Vagina (tissue), 2 donors: ENCODE data around the gene TAL1. TPM values are rescaled to one million over a fixed set of nuclear protein-coding genes. Genes with fewer than 3 reads are reported as not detected.

Experiments
- DNase-seq, 2 donors: peaks; one replicate each; pipeline ENCODE4 v3.0.0-alpha.2; 2017; ENCODE audit errors: extremely low spot score in 2 of 2
- H3K27ac ChIP-seq: fragments of 200-600 bp; sonication (generic); one replicate; pipeline ENCODE4 v1.5.1; 2019
- H3K27me3 ChIP-seq: fragments of 200-600 bp; sonication (generic); one replicate; pipeline ENCODE4 v1.5.1; 2019
- H3K36me3 ChIP-seq, 2 donors: fragments of 200-600 bp; sonication (generic); one replicate each; pipeline ENCODE4 v1.5.1; 2017 to 2019
- H3K4me1 ChIP-seq: fragments of 200-600 bp; sonication (generic); one replicate; pipeline ENCODE4 v1.5.1; 2019
- H3K4me3 ChIP-seq, 2 donors: fragments of 200-600 bp; sonication (generic); 1 replicate in 1 of 2; 2 replicates in 1 of 2; pipeline ENCODE4 v1.5.1; 2016 to 2019
- H3K9me3 ChIP-seq: fragments of 200-600 bp; sonication (generic); one replicate; pipeline ENCODE4 v1.5.1; 2019
- POLR2A ChIP-seq, 2 donors: fragments of 450-650 bp; IDR thresholded peaks; one replicate each; pipeline ENCODE4 v1.6.1; 2017; ENCODE audit warnings: antibody characterized with exemption in 2 of 2, mild to moderate bottlenecking in 2 of 2, moderate library complexity in 2 of 2
- POLR2AphosphoS5 ChIP-seq, 2 donors: sonication (generic); formaldehyde crosslinking; IDR thresholded peaks; one replicate each; pipeline ENCODE4 v1.9.0; 2017; ENCODE audit warnings: antibody characterized with exemption in 2 of 2, mild to moderate bottlenecking in 2 of 2, low read depth in 1 of 2; ENCODE audit not compliant: insufficient read depth in 1 of 2
- intact Hi-C: fragments of 100-400 bp; cut with DNase I; formaldehyde crosslinking; loops from one replicate; pipeline ENCODE4 v1.15.1; 2023
- total RNA-seq: library from RNA; depleted of rRNA; stranded (reverse); fragments of >200 nt; gene quantifications from one replicate; pipeline ENCODE4 v1.2.3, GENCODE V29; 2016
- TF ChIP-seq, protein P1 (sequence below), 3 experiments: fragments of 450-650 bp in 2 of 3; fragments of 200-600 bp in 1 of 3; sonication (generic) in 1 of 3; IDR thresholded peaks; one replicate each; pipeline ENCODE4 v1.5.1; 2017 to 2019; ENCODE audit warnings: antibody characterized with exemption in 3 of 3, mild to moderate bottlenecking in 2 of 3, moderate library complexity in 2 of 3

TAL1 gene
- total RNA-seq, 1 donor from 2014 or later = 7.1 TPM

DNA sequence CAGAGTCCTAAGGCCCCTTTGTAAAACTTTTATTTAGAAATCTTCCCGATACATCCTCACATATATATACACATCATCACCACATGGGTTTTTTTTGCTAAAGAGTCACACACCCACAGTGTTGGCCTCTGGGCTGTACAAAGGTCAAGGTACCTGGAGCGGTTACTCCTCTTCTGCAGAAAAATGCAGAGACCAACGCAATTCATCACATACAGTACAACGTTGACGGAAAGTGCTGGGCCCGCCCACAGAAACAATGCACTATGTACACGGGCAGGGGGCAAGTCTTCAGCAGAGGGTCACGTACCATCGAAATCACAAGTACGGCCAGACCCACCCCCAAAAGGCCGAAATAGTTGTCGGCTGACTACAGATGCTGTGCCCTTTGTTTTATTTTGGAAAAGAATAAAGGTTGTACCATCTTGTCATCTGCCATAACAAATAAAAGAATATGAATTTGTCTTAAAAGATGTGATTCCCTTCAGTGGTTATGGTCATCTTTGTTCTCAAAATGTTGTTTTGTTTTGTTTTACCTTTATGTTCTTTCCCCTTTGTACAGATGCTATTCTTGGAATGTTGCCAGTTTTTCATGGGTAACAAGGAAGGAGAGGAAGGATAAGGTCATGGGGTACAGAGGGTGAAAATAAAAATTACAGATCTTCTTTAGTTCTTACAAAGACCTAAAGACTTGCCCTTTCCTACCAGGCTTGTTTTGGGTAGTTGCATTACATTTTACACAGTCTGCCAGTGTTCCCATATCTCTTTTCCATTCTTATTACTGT lies 15.6 kb downstream of the TAL1 start:
- no peak for DNase-seq
- H3K36me3 ChIP-seq = no peaks in the 10 kb centered on the region

DNA sequence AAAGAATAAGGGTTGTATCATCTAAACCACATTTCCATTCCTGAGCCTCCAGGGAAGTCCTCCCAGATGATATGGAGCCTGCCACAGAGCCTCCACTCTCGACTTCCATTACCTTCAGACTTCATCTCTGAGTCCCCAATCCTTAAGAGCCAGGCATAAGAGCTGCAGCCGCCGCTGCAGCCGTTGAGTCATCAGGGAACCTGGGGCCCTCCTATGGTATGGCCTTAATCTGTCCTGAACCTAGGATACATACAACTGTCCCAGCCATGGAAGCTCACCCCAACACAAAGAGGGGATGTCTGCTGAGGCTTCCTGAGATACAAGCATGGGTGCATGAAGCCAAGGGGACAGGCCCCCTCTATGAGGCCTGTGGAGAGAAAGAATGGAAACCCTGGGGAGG lies 16.3 kb downstream of the TAL1 start:
- Histone ChIP-seq H3K4me3 (no peak overlapping the region), H3K27ac (no peak overlapping the region), H3K9me3 (no peaks in the 10 kb centered on the region), H3K36me3 (no peaks in the 10 kb centered on the region), H3K4me1 (no peaks in the 10 kb centered on the region), H3K27me3 (no peaks in the 10 kb centered on the region)
- TF ChIP-seq POLR2AphosphoS5 (IDR thresholded peaks at IDR 0.05; ENCODE audit: insufficient read depth in 1 of 2, low read depth in 1 of 2) (no peak), POLR2A (IDR thresholded peaks at IDR 0.05) (no peak)
- TF ChIP-seq, protein P1, sequence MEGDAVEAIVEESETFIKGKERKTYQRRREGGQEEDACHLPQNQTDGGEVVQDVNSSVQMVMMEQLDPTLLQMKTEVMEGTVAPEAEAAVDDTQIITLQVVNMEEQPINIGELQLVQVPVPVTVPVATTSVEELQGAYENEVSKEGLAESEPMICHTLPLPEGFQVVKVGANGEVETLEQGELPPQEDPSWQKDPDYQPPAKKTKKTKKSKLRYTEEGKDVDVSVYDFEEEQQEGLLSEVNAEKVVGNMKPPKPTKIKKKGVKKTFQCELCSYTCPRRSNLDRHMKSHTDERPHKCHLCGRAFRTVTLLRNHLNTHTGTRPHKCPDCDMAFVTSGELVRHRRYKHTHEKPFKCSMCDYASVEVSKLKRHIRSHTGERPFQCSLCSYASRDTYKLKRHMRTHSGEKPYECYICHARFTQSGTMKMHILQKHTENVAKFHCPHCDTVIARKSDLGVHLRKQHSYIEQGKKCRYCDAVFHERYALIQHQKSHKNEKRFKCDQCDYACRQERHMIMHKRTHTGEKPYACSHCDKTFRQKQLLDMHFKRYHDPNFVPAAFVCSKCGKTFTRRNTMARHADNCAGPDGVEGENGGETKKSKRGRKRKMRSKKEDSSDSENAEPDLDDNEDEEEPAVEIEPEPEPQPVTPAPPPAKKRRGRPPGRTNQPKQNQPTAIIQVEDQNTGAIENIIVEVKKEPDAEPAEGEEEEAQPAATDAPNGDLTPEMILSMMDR (IDR thresholded peaks at IDR 0.05) = no peak
- no peak for DNase-seq
- intact Hi-C loops = no loop called here

More for the DNA sequence above, 15.6 kb downstream of the TAL1 start:
- no peaks in the 10 kb centered on the region for H3K9me3 ChIP-seq
- intact Hi-C loops = no loop called here
- no peaks in the 10 kb centered on the region for H3K27me3 ChIP-seq
- no peaks in the 10 kb centered on the region for H3K4me1 ChIP-seq
- TF ChIP-seq, protein P1 (IDR thresholded peaks at IDR 0.05) = no peak
- TF ChIP-seq POLR2A (IDR thresholded peaks at IDR 0.05) (no peak), POLR2AphosphoS5 (IDR thresholded peaks at IDR 0.05; ENCODE audit: insufficient read depth in 1 of 2, low read depth in 1 of 2) (no peak)
- no peak overlapping the region for H3K4me3 ChIP-seq
- H3K27ac ChIP-seq = no peak overlapping the region

DNA sequence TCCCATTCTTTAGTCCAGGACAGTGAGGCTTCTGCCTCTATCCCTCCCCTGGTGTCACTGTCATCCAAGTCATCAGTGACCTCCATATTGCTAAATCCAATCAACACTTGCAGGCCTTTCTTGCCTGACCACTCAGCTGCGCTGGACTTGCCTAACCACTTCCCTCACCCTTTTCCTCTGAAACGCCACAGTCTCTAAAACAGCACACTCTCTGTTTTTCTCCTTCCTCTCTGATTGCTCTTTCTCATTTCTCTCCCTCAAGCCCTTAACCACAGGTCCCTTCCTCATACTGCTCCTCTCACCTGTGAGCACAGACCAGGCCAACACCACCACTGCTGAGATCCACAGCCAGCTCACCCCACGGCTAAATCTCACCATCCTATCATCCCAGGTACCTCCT lies 17.5 kb downstream of the TAL1 start:
- no peaks in the 10 kb centered on the region for H3K4me1 ChIP-seq
- no peak overlapping the region for H3K27ac ChIP-seq
- no peak overlapping the region for H3K4me3 ChIP-seq
- DNase-seq = no peak
- H3K36me3 ChIP-seq = no peaks in the 10 kb centered on the region
- TF ChIP-seq POLR2A (IDR thresholded peaks at IDR 0.05) (no peak), POLR2AphosphoS5 (IDR thresholded peaks at IDR 0.05; ENCODE audit: insufficient read depth in 1 of 2, low read depth in 1 of 2) (no peak)
- TF ChIP-seq, protein P1 (IDR thresholded peaks at IDR 0.05) = no peak
- intact Hi-C loops = no loop called here
- no peaks in the 10 kb centered on the region for H3K9me3 ChIP-seq
- no peaks in the 10 kb centered on the region for H3K27me3 ChIP-seq

- no peaks in the 10 kb centered on the region for H3K27me3 ChIP-seq
- H3K4me3 ChIP-seq = no peak overlapping the region
- TF ChIP-seq POLR2A (IDR thresholded peaks at IDR 0.05) (no peak), POLR2AphosphoS5 (IDR thresholded peaks at IDR 0.05; ENCODE audit: insufficient read depth in 1 of 2, low read depth in 1 of 2) (no peak)
- TF ChIP-seq, protein P1 (IDR thresholded peaks at IDR 0.05) = no peak
- intact Hi-C loops = no loop called here
- H3K9me3 ChIP-seq = no peaks in the 10 kb centered on the region
- DNase-seq = no peak
- H3K27ac ChIP-seq = no peak overlapping the region
- no peaks in the 10 kb centered on the region for H3K4me1 ChIP-seq
- no peaks in the 10 kb centered on the region for H3K36me3 ChIP-seq
Observed at GRCh38 chr1:47213230-47213963, 18.6 kb downstream of the TAL1 start.
